Kidney epithelial cell (primary cell): ENCODE results near the gene KRTAP9-3. TPM values are rescaled to one million over a fixed set of nuclear protein-coding genes. Genes with fewer than 3 reads are reported as not detected.
"Not testable (repeated sequence)": the region's sequence is repeated elsewhere in the genome, so short reads cannot be mapped to it uniquely, and the experiment has no call there.

Experiments used
- DNase-seq: peaks from one replicate; pipeline ENCODE4 v3.0.0-alpha.2; 2010; ENCODE audit warnings: low read depth
- H3K27me3 ChIP-seq: 2 replicates; pipeline ENCODE4 v1.6.0; 2011; ENCODE audit warnings: low read length; ENCODE audit not compliant: control insufficient read depth, insufficient read depth
- H3K36me3 ChIP-seq: 2 replicates; pipeline ENCODE4 v1.5.1; 2011; ENCODE audit warnings: low read length; ENCODE audit not compliant: control insufficient read depth, insufficient read depth
- H3K4me3 ChIP-seq: 2 replicates; pipeline ENCODE4 v1.5.1; 2011; ENCODE audit warnings: low read depth, mild to moderate bottlenecking, control low read depth, low read length
- CTCF ChIP-seq: IDR thresholded peaks from 2 replicates; pipeline ENCODE4 v1.5.1; 2011; ENCODE audit warnings: mild to moderate bottlenecking, moderate library complexity, low read length, control low read depth, inconsistent platforms; ENCODE audit not compliant: insufficient read depth, poor library complexity, severe bottlenecking
- total RNA-seq: library from RNA; depleted of rRNA; stranded (reverse); fragments of >200 nt; gene quantifications from 2 replicates; pipeline ENCODE4 v1.2.3, GENCODE V29; 2015

KRTAP9-3 gene
- not detected in 2 replicates for total RNA-seq

- H3K27me3 ChIP-seq, H3K4me3 ChIP-seq, DNase-seq, H3K36me3 ChIP-seq: not testable (repeated sequence)
These were observed at the start of gene KRTAP9-3 for GRCh38 chr17:41232399-41233105. KRTAP9-3 (plus strand) TSS chr17:41232449; CDS start chr17:41232502, 53 bp downstream.

GRCh38 chr17:41184480-41184961 is 47.7 kb upstream of the KRTAP9-3 start, which contains the start of gene KRTAP4-1:
KRTAP4-1 (minus strand) TSS chr17:41184911; CDS start chr17:41184854, 57 bp downstream.
- no peaks in the 10 kb centered on the region for H3K27me3 ChIP-seq
- H3K36me3 ChIP-seq: no peaks in the 10 kb centered on the region
- TF ChIP-seq CTCF: no peak
- no peak for DNase-seq
- H3K4me3 ChIP-seq: no peak within 1 kb of the TSS

- no peak for TF ChIP-seq CTCF
- Histone ChIP-seq H3K36me3 (no peaks in the 10 kb centered on the region), H3K4me3 (no peak overlapping the region), H3K27me3 (no peaks in the 10 kb centered on the region)
- no peak for DNase-seq
These were observed 47.2 kb upstream of the KRTAP9-3 start for GRCh38 chr17:41185001-41185400.

- no peak for TF ChIP-seq CTCF
- no peak for DNase-seq
- Histone ChIP-seq H3K36me3 (no peaks in the 10 kb centered on the region), H3K27me3 (no peaks in the 10 kb centered on the region), H3K4me3 (no peak overlapping the region)
These were observed 45.4 kb upstream of the KRTAP9-3 start for GRCh38 chr17:41186872-41187271.

- H3K4me3 ChIP-seq, DNase-seq: not testable (repeated sequence)
These were observed 42.4 kb upstream of the KRTAP9-3 start, which contains the start of gene KRTAP9-1 for GRCh38 chr17:41189837-41190318. KRTAP9-1 (plus strand) TSS chr17:41189887; CDS start chr17:41189887, 0 bp downstream.

GRCh38 chr17:41190328-41190727 is 41.9 kb upstream of the KRTAP9-3 start:
- Histone ChIP-seq H3K4me3 (no peak overlapping the region), H3K36me3 (no peaks in the 10 kb centered on the region), H3K27me3 (no peaks in the 10 kb centered on the region)
- TF ChIP-seq CTCF: no peak
- DNase-seq: no peak

More at GRCh38 chr17:41189837-41190318, 42.4 kb upstream of the KRTAP9-3 start, which contains the start of gene KRTAP9-1:
- not testable (repeated sequence) for H3K27me3 ChIP-seq, H3K36me3 ChIP-seq
